Thyroid gland (tissue), 4 donors: ENCODE measurements around the gene AKAP7.

Experiments
- CTCF ChIP-seq, 6 experiments: fragments of 200-600 bp in 3 of 6; fragments of 450-650 bp in 3 of 6; sonication (generic) in 3 of 6; IDR thresholded peaks; one replicate each; pipeline ENCODE4 v1.5.1; 2016 to 2019; ENCODE audit warnings: antibody characterized with exemption in 6 of 6, mild to moderate bottlenecking in 2 of 6, inconsistent platforms in 1 of 6, moderate library complexity in 1 of 6
- POLR2A ChIP-seq, 2 donors: fragments of 450-650 bp; IDR thresholded peaks; one replicate each; pipeline ENCODE4 v1.6.1; 2017; ENCODE audit warnings: antibody characterized with exemption in 2 of 2, mild to moderate bottlenecking in 2 of 2, moderate library complexity in 1 of 2

GRCh38 chr6:131288214-131288613 lies 152.9 kb downstream of the AKAP7 start:
- no peak for TF ChIP-seq CTCF (IDR thresholded peaks at IDR 0.05)
- no peak for TF ChIP-seq POLR2A (IDR thresholded peaks at IDR 0.05)
